Neural cell (in vitro differentiated cells): ENCODE results near the gene PRPF38A.

Experiments used
- EP300 ChIP-seq: fragments of 450-650 bp; conservative IDR thresholded peaks from 2 replicates; pipeline ENCODE4 v1.6.1; 2014; ENCODE audit warnings: antibody characterized with exemption, mild to moderate bottlenecking, moderate library complexity; ENCODE audit not compliant: poor library complexity, severe bottlenecking
- EZH2 ChIP-seq: fragments of 200-600, 300-800 bp; shearing (Covaris generic), sonication (generic); IDR thresholded peaks from 2 replicates; pipeline ENCODE4 v1.6.1; 2014; ENCODE audit warnings: antibody characterized with exemption, low read length, borderline replicate concordance, mild to moderate bottlenecking; ENCODE audit not compliant: insufficient read depth, poor library complexity, severe bottlenecking
- MXI1 ChIP-seq: fragments of 450-650 bp; conservative IDR thresholded peaks from 2 replicates; pipeline ENCODE4 v1.6.1; 2014; ENCODE audit warnings: antibody characterized with exemption, mild to moderate bottlenecking; ENCODE audit not compliant: poor library complexity, severe bottlenecking
- POLR2AphosphoS5 ChIP-seq: IDR thresholded peaks from 2 replicates; pipeline ENCODE4 v1.6.1; 2012
- TF ChIP-seq, protein P1 (sequence below): fragments of 450-650 bp; IDR thresholded peaks from 2 replicates; pipeline ENCODE4 v1.5.1; 2014; ENCODE audit warnings: antibody characterized with exemption, mild to moderate bottlenecking, moderate library complexity; ENCODE audit not compliant: poor library complexity, severe bottlenecking

DNA sequence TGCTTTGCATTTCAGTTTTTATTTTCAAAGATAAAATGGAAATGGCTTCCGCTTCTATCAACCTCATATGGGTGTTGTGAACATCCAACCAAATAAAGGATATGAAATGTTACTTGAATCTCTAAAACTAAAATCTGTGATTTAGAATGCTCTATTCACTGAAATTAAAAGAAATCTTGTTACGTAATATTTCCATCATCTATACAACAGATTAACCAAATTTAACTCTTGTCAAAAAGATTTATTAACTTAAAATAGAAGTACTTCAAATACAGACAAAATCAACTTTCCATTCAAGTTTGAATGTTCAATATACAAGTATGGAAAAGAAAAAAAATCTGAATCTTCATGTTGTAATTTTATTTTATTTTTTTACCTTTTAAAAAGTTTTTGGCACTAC lies 18.7 kb downstream of the PRPF38A start:
- TF ChIP-seq, protein P1, sequence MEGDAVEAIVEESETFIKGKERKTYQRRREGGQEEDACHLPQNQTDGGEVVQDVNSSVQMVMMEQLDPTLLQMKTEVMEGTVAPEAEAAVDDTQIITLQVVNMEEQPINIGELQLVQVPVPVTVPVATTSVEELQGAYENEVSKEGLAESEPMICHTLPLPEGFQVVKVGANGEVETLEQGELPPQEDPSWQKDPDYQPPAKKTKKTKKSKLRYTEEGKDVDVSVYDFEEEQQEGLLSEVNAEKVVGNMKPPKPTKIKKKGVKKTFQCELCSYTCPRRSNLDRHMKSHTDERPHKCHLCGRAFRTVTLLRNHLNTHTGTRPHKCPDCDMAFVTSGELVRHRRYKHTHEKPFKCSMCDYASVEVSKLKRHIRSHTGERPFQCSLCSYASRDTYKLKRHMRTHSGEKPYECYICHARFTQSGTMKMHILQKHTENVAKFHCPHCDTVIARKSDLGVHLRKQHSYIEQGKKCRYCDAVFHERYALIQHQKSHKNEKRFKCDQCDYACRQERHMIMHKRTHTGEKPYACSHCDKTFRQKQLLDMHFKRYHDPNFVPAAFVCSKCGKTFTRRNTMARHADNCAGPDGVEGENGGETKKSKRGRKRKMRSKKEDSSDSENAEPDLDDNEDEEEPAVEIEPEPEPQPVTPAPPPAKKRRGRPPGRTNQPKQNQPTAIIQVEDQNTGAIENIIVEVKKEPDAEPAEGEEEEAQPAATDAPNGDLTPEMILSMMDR, result no peak
- no peak for TF ChIP-seq POLR2AphosphoS5
- no peak for TF ChIP-seq MXI1
- TF ChIP-seq EZH2, result no peak
- TF ChIP-seq EP300, result no peak
